HepG2 (cell line): ENCODE data around the gene ANKRD34C. TPM values are rescaled to one million over a fixed set of nuclear protein-coding genes. Genes with fewer than 3 reads are reported as not detected.

Source experiments
- ISL2 ChIP-seq: sonication (generic); formaldehyde crosslinking; IDR thresholded peaks from 2 replicates; pipeline ENCODE4 v1.5.0; 2020; ENCODE audit warnings: missing genetic modification reagents
- ZNF382 ChIP-seq: sonication (generic); formaldehyde crosslinking; IDR thresholded peaks from 2 replicates; pipeline ENCODE4 v1.5.0; 2020; ENCODE audit warnings: missing genetic modification reagents, mild to moderate bottlenecking, borderline replicate concordance
- ZNF543 ChIP-seq: sonication (generic); formaldehyde crosslinking; IDR thresholded peaks from 2 replicates; pipeline ENCODE4 v1.4.0; 2020; ENCODE audit warnings: mild to moderate bottlenecking, missing genetic modification reagents
- ZNF724P ChIP-seq: sonication (generic); formaldehyde crosslinking; IDR thresholded peaks from 2 replicates; pipeline ENCODE4 v1.8.0; 2022; ENCODE audit warnings: missing genetic modification reagents, borderline replicate concordance
- polyA plus RNA-seq, 8 experiments: library from polyadenylated mRNA; depleted of rRNA in 3 of 8; stranded (reverse) in 7 of 8; unstranded in 1 of 8; fragments of >200 nt; fragmentation: Illumina TruSeq in 4 of 8; extraction: Trizol in 4 of 8; gene quantifications; 2 replicates each; pipeline versions ENCODE4 v1.2.1 to v1.2.3, GENCODE V29; 2011 to 2016; ENCODE audit warnings: low read depth in 4 of 8, missing spikeins in 1 of 8, mixed read lengths in 1 of 8; ENCODE audit not compliant: insufficient read depth in 1 of 8
- total RNA-seq, 5 experiments: library from RNA; depleted of rRNA; stranded (reverse); fragments of >200 nt; fragmentation: Illumina TruSeq; extraction: Trizol; gene quantifications; 2 replicates each; pipeline ENCODE4 v1.2.3, GENCODE V29; 2016; ENCODE audit warnings: low read depth in 1 of 5
- TF ChIP-seq, protein P1 (sequence below): sonication (generic); formaldehyde crosslinking; IDR thresholded peaks from one replicate; pipeline ENCODE4 v1.5.1; 2020; ENCODE audit warnings: mild to moderate bottlenecking, missing genetic modification reagents; ENCODE audit errors: not compliant biosample characterization
- TF ChIP-seq, protein P2 (sequence below): sonication (generic); formaldehyde crosslinking; IDR thresholded peaks from 2 replicates; pipeline ENCODE4 v1.4.0; 2020; ENCODE audit warnings: missing genetic modification reagents, borderline replicate concordance
- TF ChIP-seq, protein P3 (sequence below): IDR thresholded peaks from 2 replicates; pipeline ENCODE4 v1.6.1; 2016; ENCODE audit warnings: missing compliant biosample characterization, missing genetic modification reagents, borderline replicate concordance
- TF ChIP-seq, protein P4 (sequence below): sonication (generic); formaldehyde crosslinking; IDR thresholded peaks from 2 replicates; pipeline ENCODE4 v1.4.0; 2020; ENCODE audit warnings: missing genetic modification reagents

Gene ANKRD34C
- total and polyA plus RNA-seq, 2 of the 13 experiments (the other 11 are each of a cell fraction or from before 2014, with no cell fraction given), result not detected

DNA sequence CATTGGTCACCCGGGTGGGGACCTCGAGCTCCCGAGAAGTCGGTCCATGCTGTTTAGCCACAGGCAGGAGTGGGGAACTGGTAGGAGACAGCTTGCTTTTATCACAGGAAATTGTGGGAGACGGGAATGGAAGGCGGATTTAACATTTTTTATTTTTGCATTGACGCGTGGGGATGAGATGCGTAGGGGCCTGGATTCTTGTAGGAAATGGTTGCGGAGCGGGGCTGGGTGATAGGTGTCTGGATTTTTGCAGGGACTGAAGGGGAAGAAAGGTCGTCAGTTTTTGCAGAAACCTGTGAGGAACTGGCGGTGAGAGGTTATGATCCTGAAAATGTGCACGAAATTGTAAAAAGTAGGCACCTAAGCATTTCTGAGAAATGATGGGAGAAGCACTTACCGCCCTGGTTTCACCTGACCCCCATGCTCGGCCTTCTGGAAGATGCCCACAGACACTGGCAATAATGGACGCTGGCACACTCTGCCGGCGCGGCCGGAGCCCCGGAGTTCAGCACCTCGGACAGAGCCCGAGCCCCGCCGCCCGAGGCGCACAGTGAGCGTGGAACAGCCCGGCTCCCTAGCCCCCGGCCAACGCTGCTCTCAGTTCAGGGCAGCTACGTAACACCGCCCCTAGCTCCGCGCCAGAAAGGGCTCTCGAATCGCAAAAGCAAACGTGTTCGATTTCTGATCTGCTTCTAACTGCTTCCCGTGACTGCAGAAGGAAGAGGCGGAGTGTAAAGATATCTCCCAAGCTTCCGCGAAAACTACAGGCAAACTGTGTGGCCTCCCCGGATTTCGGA, 928 bp downstream of the ANKRD34C start (continued):
- TF ChIP-seq, protein P1, sequence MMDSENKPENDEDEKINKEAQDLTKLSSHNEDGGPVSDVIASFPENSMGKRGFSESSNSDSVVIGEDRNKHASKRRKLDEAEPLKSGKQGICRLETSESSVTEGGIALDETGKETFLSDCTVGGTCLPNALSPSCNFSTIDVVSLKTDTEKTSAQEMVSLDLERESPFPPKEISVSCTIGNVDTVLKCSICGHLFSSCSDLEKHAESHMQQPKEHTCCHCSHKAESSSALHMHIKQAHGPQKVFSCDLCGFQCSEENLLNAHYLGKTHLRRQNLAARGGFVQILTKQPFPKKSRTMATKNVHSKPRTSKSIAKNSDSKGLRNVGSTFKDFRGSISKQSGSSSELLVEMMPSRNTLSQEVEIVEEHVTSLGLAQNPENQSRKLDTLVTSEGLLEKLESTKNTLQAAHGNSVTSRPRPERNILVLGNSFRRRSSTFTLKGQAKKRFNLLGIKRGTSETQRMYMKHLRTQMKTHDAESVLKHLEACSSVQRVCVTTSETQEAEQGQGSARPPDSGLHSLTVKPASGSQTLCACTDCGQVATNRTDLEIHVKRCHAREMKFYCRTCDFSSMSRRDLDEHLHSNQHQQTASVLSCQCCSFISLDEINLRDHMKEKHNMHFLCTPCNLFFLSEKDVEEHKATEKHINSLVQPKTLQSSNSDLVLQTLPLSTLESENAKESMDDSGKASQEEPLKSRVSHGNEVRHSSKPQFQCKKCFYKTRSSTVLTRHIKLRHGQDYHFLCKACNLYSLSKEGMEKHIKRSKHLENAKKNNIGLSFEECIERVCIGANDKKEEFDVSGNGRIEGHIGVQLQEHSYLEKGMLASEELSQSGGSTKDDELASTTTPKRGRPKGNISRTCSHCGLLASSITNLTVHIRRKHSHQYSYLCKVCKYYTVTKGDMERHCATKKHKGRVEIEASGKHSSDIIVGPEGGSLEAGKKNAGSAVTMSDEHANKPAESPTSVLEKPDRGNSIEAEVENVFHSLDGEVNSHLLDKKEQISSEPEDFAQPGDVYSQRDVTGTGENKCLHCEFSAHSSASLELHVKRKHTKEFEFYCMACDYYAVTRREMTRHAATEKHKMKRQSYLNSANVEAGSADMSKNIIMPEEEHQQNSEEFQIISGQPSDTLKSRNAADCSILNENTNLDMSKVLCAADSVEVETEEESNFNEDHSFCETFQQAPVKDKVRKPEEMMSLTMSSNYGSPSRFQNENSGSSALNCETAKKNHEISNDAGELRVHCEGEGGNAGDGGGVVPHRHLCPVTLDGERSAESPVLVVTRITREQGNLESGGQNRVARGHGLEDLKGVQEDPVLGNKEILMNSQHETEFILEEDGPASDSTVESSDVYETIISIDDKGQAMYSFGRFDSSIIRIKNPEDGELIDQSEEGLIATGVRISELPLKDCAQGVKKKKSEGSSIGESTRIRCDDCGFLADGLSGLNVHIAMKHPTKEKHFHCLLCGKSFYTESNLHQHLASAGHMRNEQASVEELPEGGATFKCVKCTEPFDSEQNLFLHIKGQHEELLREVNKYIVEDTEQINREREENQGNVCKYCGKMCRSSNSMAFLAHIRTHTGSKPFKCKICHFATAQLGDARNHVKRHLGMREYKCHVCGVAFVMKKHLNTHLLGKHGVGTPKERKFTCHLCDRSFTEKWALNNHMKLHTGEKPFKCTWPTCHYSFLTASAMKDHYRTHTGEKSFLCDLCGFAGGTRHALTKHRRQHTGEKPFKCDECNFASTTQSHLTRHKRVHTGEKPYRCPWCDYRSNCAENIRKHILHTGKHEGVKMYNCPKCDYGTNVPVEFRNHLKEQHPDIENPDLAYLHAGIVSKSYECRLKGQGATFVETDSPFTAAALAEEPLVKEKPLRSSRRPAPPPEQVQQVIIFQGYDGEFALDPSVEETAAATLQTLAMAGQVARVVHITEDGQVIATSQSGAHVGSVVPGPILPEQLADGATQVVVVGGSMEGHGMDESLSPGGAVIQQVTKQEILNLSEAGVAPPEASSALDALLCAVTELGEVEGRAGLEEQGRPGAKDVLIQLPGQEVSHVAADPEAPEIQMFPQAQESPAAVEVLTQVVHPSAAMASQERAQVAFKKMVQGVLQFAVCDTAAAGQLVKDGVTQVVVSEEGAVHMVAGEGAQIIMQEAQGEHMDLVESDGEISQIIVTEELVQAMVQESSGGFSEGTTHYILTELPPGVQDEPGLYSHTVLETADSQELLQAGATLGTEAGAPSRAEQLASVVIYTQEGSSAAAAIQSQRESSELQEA (CRISPR knock-in tag), result no peak
- TF ChIP-seq, protein P2, sequence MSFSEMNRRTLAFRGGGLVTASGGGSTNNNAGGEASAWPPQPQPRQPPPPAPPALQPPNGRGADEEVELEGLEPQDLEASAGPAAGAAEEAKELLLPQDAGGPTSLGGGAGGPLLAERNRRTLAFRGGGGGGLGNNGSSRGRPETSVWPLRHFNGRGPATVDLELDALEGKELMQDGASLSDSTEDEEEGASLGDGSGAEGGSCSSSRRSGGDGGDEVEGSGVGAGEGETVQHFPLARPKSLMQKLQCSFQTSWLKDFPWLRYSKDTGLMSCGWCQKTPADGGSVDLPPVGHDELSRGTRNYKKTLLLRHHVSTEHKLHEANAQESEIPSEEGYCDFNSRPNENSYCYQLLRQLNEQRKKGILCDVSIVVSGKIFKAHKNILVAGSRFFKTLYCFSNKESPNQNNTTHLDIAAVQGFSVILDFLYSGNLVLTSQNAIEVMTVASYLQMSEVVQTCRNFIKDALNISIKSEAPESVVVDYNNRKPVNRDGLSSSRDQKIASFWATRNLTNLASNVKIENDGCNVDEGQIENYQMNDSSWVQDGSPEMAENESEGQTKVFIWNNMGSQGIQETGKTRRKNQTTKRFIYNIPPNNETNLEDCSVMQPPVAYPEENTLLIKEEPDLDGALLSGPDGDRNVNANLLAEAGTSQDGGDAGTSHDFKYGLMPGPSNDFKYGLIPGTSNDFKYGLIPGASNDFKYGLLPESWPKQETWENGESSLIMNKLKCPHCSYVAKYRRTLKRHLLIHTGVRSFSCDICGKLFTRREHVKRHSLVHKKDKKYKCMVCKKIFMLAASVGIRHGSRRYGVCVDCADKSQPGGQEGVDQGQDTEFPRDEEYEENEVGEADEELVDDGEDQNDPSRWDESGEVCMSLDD (CRISPR knock-in tag), result peak; percentile 76; the same call in 1 of the 2 replicates
- TF ChIP-seq, protein P3, sequence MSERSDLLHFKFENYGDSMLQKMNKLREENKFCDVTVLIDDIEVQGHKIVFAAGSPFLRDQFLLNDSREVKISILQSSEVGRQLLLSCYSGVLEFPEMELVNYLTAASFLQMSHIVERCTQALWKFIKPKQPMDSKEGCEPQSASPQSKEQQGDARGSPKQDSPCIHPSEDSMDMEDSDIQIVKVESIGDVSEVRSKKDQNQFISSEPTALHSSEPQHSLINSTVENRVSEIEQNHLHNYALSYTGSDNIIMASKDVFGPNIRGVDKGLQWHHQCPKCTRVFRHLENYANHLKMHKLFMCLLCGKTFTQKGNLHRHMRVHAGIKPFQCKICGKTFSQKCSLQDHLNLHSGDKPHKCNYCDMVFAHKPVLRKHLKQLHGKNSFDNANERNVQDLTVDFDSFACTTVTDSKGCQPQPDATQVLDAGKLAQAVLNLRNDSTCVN, result peak; percentile 84; the same call in 1 of the 2 replicates
- TF ChIP-seq, protein P4, sequence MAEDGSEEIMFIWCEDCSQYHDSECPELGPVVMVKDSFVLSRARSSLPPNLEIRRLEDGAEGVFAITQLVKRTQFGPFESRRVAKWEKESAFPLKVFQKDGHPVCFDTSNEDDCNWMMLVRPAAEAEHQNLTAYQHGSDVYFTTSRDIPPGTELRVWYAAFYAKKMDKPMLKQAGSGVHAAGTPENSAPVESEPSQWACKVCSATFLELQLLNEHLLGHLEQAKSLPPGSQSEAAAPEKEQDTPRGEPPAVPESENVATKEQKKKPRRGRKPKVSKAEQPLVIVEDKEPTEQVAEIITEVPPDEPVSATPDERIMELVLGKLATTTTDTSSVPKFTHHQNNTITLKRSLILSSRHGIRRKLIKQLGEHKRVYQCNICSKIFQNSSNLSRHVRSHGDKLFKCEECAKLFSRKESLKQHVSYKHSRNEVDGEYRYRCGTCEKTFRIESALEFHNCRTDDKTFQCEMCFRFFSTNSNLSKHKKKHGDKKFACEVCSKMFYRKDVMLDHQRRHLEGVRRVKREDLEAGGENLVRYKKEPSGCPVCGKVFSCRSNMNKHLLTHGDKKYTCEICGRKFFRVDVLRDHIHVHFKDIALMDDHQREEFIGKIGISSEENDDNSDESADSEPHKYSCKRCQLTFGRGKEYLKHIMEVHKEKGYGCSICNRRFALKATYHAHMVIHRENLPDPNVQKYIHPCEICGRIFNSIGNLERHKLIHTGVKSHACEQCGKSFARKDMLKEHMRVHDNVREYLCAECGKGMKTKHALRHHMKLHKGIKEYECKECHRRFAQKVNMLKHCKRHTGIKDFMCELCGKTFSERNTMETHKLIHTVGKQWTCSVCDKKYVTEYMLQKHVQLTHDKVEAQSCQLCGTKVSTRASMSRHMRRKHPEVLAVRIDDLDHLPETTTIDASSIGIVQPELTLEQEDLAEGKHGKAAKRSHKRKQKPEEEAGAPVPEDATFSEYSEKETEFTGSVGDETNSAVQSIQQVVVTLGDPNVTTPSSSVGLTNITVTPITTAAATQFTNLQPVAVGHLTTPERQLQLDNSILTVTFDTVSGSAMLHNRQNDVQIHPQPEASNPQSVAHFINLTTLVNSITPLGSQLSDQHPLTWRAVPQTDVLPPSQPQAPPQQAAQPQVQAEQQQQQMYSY, result 0 out of 2 replicates have a peak, but pooled peaks have one; percentile 54
- TF ChIP-seq ISL2 (CRISPR knock-in tag), result peak; percentile 64; the same call in 1 of the 2 replicates
- 0 out of 2 replicates have a peak, but pooled peaks have one; percentile 46 for TF ChIP-seq ZNF543
- no peak for TF ChIP-seq ZNF382 (CRISPR knock-in tag)
- TF ChIP-seq ZNF724P, result no peak
